K562 (cell line): ENCODE measurements around the gene ATAD3C. TPM values are rescaled to one million over a fixed set of nuclear protein-coding genes. Genes with fewer than 3 reads are reported as not detected.
A peak's percentile ranks its signal among the peaks of the same experiment; 100 is the strongest.

ENCODE experiments used
- ATF1 ChIP-seq, 2 experiments: fragments of 450-650 bp in 1 of 2; IDR thresholded peaks; 2 replicates each; pipeline ENCODE4 v1.6.1; 2016; ENCODE audit warnings: missing compliant biosample characterization in 1 of 2, missing genetic modification characterization in 1 of 2
- CCNT2 ChIP-seq: IDR thresholded peaks from 2 replicates; pipeline ENCODE4 v1.6.1; 2011; ENCODE audit warnings: borderline replicate concordance, low read depth, mild to moderate bottlenecking, moderate library complexity, mixed read lengths, low read length; ENCODE audit not compliant: insufficient read length; ENCODE audit errors: extremely low read depth
- CXXC5 ChIP-seq: fragments of 250-450 bp; sonication (Bioruptor Pico); IDR thresholded peaks from 2 replicates; pipeline ENCODE4 v1.8.0; 2022; ENCODE audit warnings: inconsistent platforms, mild to moderate bottlenecking, moderate library complexity
- EHMT2 ChIP-seq: fragments of 450-650 bp; IDR thresholded peaks from 2 replicates; pipeline ENCODE4 v1.6.1; 2018; ENCODE audit warnings: antibody characterized with exemption
- ELF4 ChIP-seq: fragments of 450-650 bp; formaldehyde crosslinking; IDR thresholded peaks from 2 replicates; pipeline ENCODE4 v1.4.0; 2022; ENCODE audit warnings: missing genetic modification characterization
- HDAC1 ChIP-seq, 2 experiments: fragments of 450-650 bp; IDR thresholded peaks; 2 replicates each; pipeline ENCODE4 v1.6.1; 2016 to 2017; ENCODE audit warnings: inconsistent platforms in 1 of 2, mild to moderate bottlenecking in 1 of 2, moderate library complexity in 1 of 2
- HNRNPK ChIP-seq: fragments of 200-400 bp; formaldehyde crosslinking; IDR thresholded peaks from one replicate; pipeline ENCODE4 v1.6.1; 2018; ENCODE audit warnings: mild to moderate bottlenecking, low read depth, low read length; ENCODE audit not compliant: poor library complexity, severe bottlenecking
- HNRNPL ChIP-seq: fragments of 200-400 bp; formaldehyde crosslinking; IDR thresholded peaks from 2 replicates; pipeline ENCODE4 v1.6.1; 2017; ENCODE audit warnings: low read depth, mild to moderate bottlenecking, low read length
- KDM4B ChIP-seq, 2 experiments: fragments of 450-650 bp in 1 of 2; sonication (generic) in 1 of 2; IDR thresholded peaks; 2 replicates each; pipeline ENCODE4 v1.6.1; 2016 to 2017; ENCODE audit warnings: borderline replicate concordance in 2 of 2, antibody characterized with exemption in 1 of 2, low read depth in 1 of 2, mild to moderate bottlenecking in 1 of 2
- NR3C1 ChIP-seq: sonication (generic); formaldehyde crosslinking; IDR thresholded peaks from 2 replicates; pipeline ENCODE4 v1.8.1; 2022; ENCODE audit warnings: missing genetic modification reagents
- PHF8 ChIP-seq: fragments of 200-600 bp; sonication (generic); IDR thresholded peaks from 2 replicates; pipeline ENCODE4 v1.6.1; 2012; ENCODE audit warnings: mixed run types, mild to moderate bottlenecking, inconsistent platforms, low read length, moderate library complexity, borderline replicate concordance
- POLR2A ChIP-seq: fragments of 450-650 bp; conservative IDR thresholded peaks from 2 replicates; pipeline ENCODE4 v1.6.1; 2016
- RBFOX2 ChIP-seq: fragments of 200-400 bp; formaldehyde crosslinking; IDR thresholded peaks from 2 replicates; pipeline ENCODE4 v1.6.1; 2017; ENCODE audit warnings: low read depth, mild to moderate bottlenecking, low read length, moderate library complexity
- SAP30 ChIP-seq: fragments of 200-600 bp; sonication (generic); IDR thresholded peaks from 2 replicates; pipeline ENCODE4 v1.6.1; 2012; ENCODE audit warnings: borderline replicate concordance, low read depth, mild to moderate bottlenecking, moderate library complexity, low read length, control low read depth, inconsistent platforms; ENCODE audit not compliant: insufficient read depth, poor library complexity, severe bottlenecking
- SUPT5H ChIP-seq: fragments of 450-650 bp; IDR thresholded peaks from 2 replicates; pipeline ENCODE4 v1.6.1; 2016
- TRIM28 ChIP-seq: fragments of 450-650 bp; IDR thresholded peaks from 2 replicates; pipeline ENCODE4 v1.6.1; 2017
- ZBTB11 ChIP-seq, 3 experiments: fragments of 200-800 bp in 1 of 3; fragments of 250-450 bp in 1 of 3; fragments of 450-650 bp in 1 of 3; sonication (Bioruptor Pico) in 1 of 3; sonication (Bioruptor generic) in 1 of 3; formaldehyde crosslinking in 1 of 3; IDR thresholded peaks; 2 replicates each; pipeline versions ENCODE4 v1.6.1 to v1.8.0; 2016 to 2022; ENCODE audit warnings: mild to moderate bottlenecking in 2 of 3, missing genetic modification characterization in 2 of 3, missing compliant biosample characterization in 1 of 3, moderate library complexity in 1 of 3
- ZBTB8A ChIP-seq: fragments of 450-650 bp; IDR thresholded peaks from 2 replicates; pipeline ENCODE4 v1.6.1; 2018; ENCODE audit warnings: mild to moderate bottlenecking, moderate library complexity; ENCODE audit not compliant: partially characterized antibody
- ZNF280B ChIP-seq: fragments of 250-450 bp; sonication (Bioruptor Pico); IDR thresholded peaks from 2 replicates; pipeline ENCODE4 v1.5.1; 2021; ENCODE audit warnings: mild to moderate bottlenecking
- ZNF75A ChIP-seq: fragments of 450-650 bp; formaldehyde crosslinking; IDR thresholded peaks from 2 replicates; pipeline ENCODE4 v1.4.0; 2020; ENCODE audit warnings: mild to moderate bottlenecking
- polyA plus RNA-seq, 8 experiments: library from polyadenylated mRNA; depleted of rRNA in 4 of 8; stranded (reverse) in 5 of 8; unstranded in 3 of 8; fragments of >200 nt; fragmentation: Nextera tagmentation in 2 of 8; fragmentation: Illumina TruSeq in 1 of 8; extraction: Ambion mirVana in 2 of 8; extraction: Trizol in 1 of 8; gene quantifications; 2 replicates each; pipeline versions ENCODE4 v1.2.1 to v1.2.3, GENCODE V29; 2011 to 2014; ENCODE audit warnings: inconsistent platforms in 1 of 8, missing spikeins in 1 of 8
- total RNA-seq, 7 experiments: library from RNA; depleted of rRNA in 6 of 7; stranded (reverse); fragments of >200 nt in 6 of 7; fragmentation: Illumina TruSeq in 2 of 7; extraction: Trizol in 2 of 7; gene quantifications; 2 replicates each; pipeline versions ENCODE4 v1.2.1 to v1.2.3, GENCODE V29; 2011 to 2021; ENCODE audit warnings: low replicate concordance in 1 of 7
- TF ChIP-seq, protein P1 (sequence below): fragments of 200-800 bp; sonication (Bioruptor generic); IDR thresholded peaks from 2 replicates; pipeline ENCODE4 v1.6.1; 2017; ENCODE audit warnings: missing genetic modification characterization, missing compliant biosample characterization

Gene ATAD3C
- total and polyA plus RNA-seq, 9 of the 15 experiments (the other 6 are each of a cell fraction or from before 2014, with no cell fraction given), result 0.03 to 0.18 TPM; not detected in 7

GRCh38 chr1:1435106-1435903 lies 14.2 kb upstream of the ATAD3C start, which contains the start of gene VWA1 (continued):
- TF ChIP-seq PHF8 (peak; percentile 57; the same call in 1 of the 2 replicates), RBFOX2 (peak; percentile 56), SAP30 (peak; percentile 45), KDM4B (IDR thresholded peaks at IDR 0.05; ENCODE audit: borderline replicate concordance in 2 of 2, low read depth in 1 of 2) (no peak), HDAC1 (IDR thresholded peaks at IDR 0.05) (peak in 1 of 2 experiments; percentile 77; a peak in 1 of 4 replicates), HNRNPL (no peak), CXXC5 (CRISPR knock-in tag) (peak; percentile 85), HNRNPK (no peak), SUPT5H (no peak), ZBTB8A (no peak), ZNF280B (CRISPR knock-in tag) (no peak), NR3C1 (CRISPR knock-in tag) (no peak; the same call in 1 of the 2 replicates), ZNF75A (CRISPR knock-in tag) (no peak), TRIM28 (no peak), ZBTB11 (CRISPR knock-in tag; IDR thresholded peaks at IDR 0.05) (no peak), POLR2A (peak; percentile 44; the same call in 1 of the 2 replicates), CCNT2 (peak; percentile 47), EHMT2 (no peak), ATF1 (CRISPR knock-in tag; IDR thresholded peaks at IDR 0.05) (no peak), ATF1 (tag; IDR thresholded peaks at IDR 0.05) (peak; percentile 51), ELF4 (CRISPR knock-in tag) (no peak)
- TF ChIP-seq, protein P1, sequence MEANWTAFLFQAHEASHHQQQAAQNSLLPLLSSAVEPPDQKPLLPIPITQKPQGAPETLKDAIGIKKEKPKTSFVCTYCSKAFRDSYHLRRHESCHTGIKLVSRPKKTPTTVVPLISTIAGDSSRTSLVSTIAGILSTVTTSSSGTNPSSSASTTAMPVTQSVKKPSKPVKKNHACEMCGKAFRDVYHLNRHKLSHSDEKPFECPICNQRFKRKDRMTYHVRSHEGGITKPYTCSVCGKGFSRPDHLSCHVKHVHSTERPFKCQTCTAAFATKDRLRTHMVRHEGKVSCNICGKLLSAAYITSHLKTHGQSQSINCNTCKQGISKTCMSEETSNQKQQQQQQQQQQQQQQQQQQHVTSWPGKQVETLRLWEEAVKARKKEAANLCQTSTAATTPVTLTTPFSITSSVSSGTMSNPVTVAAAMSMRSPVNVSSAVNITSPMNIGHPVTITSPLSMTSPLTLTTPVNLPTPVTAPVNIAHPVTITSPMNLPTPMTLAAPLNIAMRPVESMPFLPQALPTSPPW (CRISPR knock-in tag), result peak; percentile 23; the same call in 1 of the 2 replicates
